Kidney epithelial cell (primary cell): ENCODE data around the gene PRDX1. TPM values are rescaled to one million over a fixed set of nuclear protein-coding genes. Genes with fewer than 3 reads are reported as not detected.
"Not testable (repeated sequence)": the region's sequence is repeated elsewhere in the genome, so short reads cannot be mapped to it uniquely, and the experiment has no call there.

Source experiments
- DNase-seq: peaks from one replicate; pipeline ENCODE4 v3.0.0-alpha.2; 2010; ENCODE audit warnings: low read depth
- H3K27me3 ChIP-seq: 2 replicates; pipeline ENCODE4 v1.6.0; 2011; ENCODE audit warnings: low read length; ENCODE audit not compliant: control insufficient read depth, insufficient read depth
- H3K36me3 ChIP-seq: 2 replicates; pipeline ENCODE4 v1.5.1; 2011; ENCODE audit warnings: low read length; ENCODE audit not compliant: control insufficient read depth, insufficient read depth
- H3K4me3 ChIP-seq: 2 replicates; pipeline ENCODE4 v1.5.1; 2011; ENCODE audit warnings: low read depth, mild to moderate bottlenecking, control low read depth, low read length
- CTCF ChIP-seq: IDR thresholded peaks from 2 replicates; pipeline ENCODE4 v1.5.1; 2011; ENCODE audit warnings: mild to moderate bottlenecking, moderate library complexity, low read length, control low read depth, inconsistent platforms; ENCODE audit not compliant: insufficient read depth, poor library complexity, severe bottlenecking
- total RNA-seq: library from RNA; depleted of rRNA; stranded (reverse); fragments of >200 nt; gene quantifications from 2 replicates; pipeline ENCODE4 v1.2.3, GENCODE V29; 2015

PRDX1 gene
- total RNA-seq, 1 donor from 2014 or later: 298 TPM

- Histone ChIP-seq H3K4me3 (no peak overlapping the region), H3K27me3 (no peaks in the 10 kb centered on the region), H3K36me3 (peaks cover 4% of the 10 kb centered on the region)
- no peak for DNase-seq
- TF ChIP-seq CTCF: no peak
Measured at GRCh38 chr1:45518910-45519309, 2.8 kb downstream of the PRDX1 start.

GRCh38 chr1:45518366-45518765, 3.3 kb downstream of the PRDX1 start:
- H3K36me3 ChIP-seq, H3K4me3 ChIP-seq, H3K27me3 ChIP-seq, DNase-seq: not testable (repeated sequence)

DNA sequence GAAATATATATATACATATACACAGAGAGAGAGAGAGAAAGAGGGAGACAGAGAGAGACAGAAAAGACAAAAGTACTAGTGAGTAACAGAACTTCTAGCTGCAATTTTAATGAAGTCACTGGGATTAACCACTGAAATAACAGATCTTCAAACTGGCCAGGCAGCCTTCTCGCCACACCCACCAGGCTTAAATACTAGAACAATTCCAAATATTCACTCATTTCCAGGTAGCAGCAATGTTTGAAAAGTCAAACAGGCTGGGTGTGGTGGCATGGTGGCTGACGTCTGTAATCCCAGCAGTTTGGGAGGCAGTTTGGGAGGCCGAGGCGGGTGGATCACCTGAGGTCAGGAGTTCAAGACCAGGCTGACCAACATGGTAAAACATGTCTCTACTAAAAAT, 5.2 kb downstream of the PRDX1 start:
- H3K27me3 ChIP-seq: no peaks in the 10 kb centered on the region
- peaks cover 4% of the 10 kb centered on the region for H3K36me3 ChIP-seq
- no peak overlapping the region for H3K4me3 ChIP-seq
- DNase-seq: no peak
- no peak for TF ChIP-seq CTCF

DNA sequence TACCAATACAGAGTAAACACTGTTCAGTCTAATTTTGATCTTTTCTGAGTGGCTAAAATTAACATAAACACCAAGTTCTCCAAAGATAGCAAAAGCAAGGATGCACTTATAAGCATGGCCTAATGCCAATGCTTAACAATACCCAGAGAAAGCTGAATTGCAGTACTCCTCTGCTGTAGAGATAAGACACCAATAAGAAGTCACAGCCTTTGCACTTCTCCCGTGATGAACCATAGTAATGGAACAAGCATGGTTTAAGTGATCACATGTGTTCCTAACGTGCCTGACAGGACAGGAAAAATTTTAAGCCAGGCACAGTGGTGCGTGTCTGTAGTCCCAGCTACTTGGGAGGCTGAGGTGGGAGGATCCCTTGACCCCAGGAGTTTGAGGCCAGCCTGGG, 5.6 kb downstream of the PRDX1 start:
- Histone ChIP-seq H3K36me3 (peaks cover 4% of the 10 kb centered on the region), H3K27me3 (no peaks in the 10 kb centered on the region), H3K4me3 (no peak overlapping the region)
- no peak for TF ChIP-seq CTCF
- no peak for DNase-seq

- H3K27me3 ChIP-seq, H3K4me3 ChIP-seq, DNase-seq, H3K36me3 ChIP-seq: not testable (repeated sequence)
Measured at GRCh38 chr1:45513532-45514260, 8.0 kb downstream of the PRDX1 start.

DNA sequence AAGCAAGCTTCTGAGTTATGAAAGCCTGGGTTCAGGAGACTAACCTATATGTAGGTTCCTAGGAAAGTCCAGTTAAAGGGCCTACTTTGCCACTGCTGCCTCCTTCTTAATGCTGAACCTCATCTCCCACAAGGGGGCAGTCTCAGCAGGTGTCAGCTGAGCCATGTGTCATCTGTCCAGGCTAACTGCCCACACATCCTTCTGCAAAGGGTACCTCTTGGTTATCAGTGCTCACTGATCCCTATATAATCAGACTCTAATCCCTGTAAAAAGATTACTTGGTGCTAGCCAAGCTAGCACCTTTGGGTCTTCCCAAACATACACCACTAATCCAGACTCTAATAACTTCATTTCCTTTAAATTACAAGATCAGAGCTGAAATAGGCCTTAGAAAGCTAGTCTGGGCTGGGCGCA, 9.0 kb downstream of the PRDX1 start:
- no peak for DNase-seq
- Histone ChIP-seq H3K27me3 (no peaks in the 10 kb centered on the region), H3K36me3 (peaks cover 4% of the 10 kb centered on the region), H3K4me3 (no peak overlapping the region)
- TF ChIP-seq CTCF: peak; percentile 77

- DNase-seq: no peak
- Histone ChIP-seq H3K36me3 (peaks cover 2% of the 10 kb centered on the region), H3K27me3 (no peaks in the 10 kb centered on the region), H3K4me3 (no peak overlapping the region)
- TF ChIP-seq CTCF: no peak
Measured at GRCh38 chr1:45510972-45511527, 10.6 kb downstream of the PRDX1 start.
